GM19099 (cell line): ENCODE results near the gene IFT88.

ENCODE experiments used
- POLR2A ChIP-seq: IDR thresholded peaks from 3 replicates; pipeline ENCODE4 v1.6.1; 2011; ENCODE audit warnings: low read depth; ENCODE audit not compliant: insufficient read length; ENCODE audit errors: extremely low read depth

IFT88 gene

DNA sequence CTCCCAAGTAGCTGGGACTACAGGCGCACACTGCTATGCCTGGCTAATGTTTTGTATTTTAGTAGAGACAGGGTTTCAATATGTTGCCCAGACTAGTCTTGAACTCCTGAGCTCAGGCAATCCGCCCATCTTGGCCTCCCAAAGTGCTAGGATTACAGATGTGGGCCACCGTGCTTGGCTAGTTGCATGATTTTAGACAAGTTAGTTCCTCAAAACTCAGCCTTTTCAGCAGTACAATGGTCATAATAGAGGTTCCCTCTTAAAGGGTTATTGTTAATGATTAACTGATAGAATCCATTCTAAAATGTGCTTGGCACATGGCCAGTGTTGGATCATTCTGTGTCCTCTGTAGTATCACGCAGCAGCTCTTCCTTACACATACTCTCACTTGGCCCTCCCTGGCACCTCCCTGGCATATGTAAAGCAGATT is 19.5 kb upstream of the IFT88 start:
- TF ChIP-seq POLR2A = no peak

DNA sequence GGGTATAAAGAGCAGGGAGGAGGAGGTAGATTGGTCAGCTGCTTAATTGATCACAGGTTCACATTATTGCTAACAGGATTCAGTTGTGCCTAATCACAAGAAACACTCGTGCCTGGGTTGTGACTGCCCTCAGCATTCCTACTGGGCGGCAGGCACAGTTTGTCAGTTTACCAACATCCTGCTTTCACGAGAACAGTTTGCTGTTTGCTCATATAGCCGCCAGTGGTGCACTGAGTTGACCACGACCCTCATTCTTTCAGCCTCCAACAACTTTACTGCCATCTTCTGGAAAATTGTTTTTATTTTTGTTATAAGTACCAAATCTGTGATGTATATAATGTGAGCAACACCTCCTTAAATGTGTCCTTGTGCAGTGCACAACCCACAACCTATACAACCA is 16.2 kb upstream of the IFT88 start:
- no peak for TF ChIP-seq POLR2A

DNA sequence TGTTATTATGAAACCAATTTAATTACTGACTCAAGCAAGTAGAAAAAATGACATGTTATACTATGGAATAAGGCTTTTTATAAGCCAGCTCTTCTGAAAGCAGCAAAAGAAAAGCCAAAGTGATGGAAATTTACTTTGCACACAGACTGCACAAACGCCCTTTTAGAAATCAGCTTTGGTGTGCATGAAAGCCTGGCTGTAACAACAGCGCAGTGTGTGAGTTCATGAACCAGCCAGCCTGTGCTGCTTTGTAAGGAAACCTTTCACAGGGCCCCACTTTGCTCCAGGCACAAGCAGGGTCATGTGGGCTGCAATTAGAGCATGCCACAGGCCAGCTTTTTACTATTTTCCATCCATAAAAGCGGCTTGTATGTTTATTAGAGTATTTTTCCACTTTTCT is 13.6 kb upstream of the IFT88 start:
- TF ChIP-seq POLR2A = no peak

DNA sequence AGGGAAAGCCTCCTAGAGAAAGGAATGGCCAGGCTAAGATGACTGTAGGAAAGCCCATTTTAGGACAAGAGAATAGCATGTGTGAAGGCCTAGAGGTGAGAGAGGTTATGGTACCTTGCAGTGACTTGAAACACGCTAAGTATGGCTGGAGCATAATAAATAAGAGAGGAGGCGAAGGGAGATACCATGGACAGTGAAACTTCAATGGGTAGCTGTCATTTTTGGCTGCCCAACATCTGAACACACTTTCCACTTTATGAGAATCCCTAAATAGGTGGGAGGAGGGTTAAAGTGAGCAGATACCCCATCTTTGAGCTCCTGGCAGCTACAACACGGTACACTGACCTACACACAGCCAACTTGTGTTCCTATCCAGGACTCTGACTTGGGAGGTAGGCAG is 8.0 kb upstream of the IFT88 start:
- TF ChIP-seq POLR2A = no peak

DNA sequence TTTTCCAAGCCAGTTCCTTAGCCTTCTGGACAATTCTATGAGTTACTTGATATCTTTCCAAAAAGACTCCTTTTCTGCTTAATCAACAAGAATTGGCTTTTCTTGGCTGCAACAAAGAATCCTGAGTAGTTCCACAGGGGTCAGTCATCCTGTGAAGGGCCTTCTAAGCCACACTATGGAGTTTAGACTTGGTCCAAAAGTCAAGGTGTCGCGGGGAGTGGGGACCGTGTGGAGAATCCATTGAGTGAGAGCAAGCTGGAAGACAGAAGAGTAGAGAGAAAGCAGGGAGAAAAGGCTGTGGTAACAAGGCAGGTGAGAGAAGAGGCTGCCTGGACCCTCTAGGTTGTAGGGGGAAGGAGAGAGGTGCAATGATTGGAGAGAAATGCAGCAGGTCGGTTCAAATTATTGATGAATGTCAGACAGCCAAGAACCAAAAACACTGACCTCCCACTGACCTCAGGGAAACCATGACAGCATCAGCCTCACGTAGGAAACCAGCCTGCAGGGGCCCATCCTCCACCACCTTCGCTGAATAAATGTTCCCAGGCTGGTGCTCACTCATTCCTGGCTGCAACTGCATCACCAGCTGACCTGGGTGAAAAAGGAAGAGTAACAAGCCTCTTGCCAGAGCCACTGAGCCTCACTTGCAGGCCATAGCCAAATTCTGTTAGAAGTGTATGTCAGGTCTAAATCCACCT is 7.1 kb upstream of the IFT88 start:
- TF ChIP-seq POLR2A = no peak

DNA sequence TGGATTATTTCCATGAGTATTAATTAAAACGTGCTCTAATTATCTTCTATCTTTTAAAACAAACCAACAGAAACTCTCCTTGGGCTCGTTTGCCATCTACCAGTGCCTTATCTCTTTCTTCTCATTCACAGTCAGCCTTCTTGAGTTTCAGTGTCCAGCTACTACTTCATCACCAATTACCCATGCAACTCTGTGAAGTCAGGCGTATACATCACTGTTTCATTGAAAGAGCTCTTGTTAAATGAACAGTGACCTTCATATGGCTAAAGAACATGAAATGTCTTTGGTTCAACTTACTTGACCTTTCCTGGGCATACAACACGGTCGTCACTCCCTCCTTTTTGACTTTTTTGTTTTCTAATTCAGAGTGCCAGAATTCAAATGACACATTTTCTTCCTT is 5.2 kb upstream of the IFT88 start:
- TF ChIP-seq POLR2A = no peak

DNA sequence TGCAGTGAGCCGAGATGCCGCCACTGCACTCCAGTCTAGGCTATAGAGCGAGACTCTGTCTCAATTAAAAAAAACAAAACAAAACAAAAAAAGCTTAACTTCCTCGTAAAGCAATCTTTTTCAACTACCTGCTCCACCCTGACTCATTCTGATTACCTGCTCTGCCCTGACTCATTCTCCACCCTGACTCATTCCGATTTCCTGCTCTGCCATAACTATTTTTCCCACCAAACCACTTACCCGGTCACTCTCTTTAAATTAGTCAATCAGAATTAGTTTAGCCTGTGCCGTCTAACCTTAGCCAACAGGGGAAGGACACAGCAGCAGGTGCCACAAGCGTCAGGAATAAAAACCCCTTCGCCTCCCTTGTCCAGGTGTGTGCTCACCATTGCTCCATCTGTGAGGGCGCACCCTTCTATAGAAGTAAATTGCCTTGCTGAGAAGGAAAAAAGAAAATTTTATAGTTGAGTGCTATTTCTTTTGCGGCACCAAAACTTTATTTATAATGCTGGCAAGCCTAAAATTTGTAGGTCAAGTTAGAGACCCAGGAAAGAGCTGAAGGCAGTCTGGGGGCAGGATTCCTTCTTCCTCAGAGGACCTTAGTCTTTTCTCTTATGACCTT is 1.7 kb upstream of the IFT88 start:
- TF ChIP-seq POLR2A = no peak

DNA sequence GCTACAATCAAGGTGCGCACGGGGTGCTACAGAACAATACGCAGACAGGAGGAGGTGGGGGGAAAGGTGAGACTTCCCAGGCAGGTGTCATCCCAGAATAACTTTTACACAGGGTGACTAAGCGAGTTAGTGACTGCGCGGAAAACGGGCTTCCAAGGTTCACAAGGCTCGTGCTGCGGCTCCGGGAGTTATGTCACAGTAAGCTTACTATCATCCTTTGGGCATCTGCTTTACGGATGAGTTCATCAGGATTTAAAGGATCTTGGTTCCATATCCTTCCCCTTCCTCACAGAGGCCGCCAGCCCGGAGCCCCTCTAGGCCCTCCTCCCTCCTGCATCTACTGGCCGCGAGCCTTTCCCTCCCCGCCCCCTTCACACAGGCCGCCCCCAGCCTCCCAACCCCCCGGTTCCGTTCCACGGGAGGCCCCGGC is 474 bp upstream of the IFT88 start:
- no peak for TF ChIP-seq POLR2A

DNA sequence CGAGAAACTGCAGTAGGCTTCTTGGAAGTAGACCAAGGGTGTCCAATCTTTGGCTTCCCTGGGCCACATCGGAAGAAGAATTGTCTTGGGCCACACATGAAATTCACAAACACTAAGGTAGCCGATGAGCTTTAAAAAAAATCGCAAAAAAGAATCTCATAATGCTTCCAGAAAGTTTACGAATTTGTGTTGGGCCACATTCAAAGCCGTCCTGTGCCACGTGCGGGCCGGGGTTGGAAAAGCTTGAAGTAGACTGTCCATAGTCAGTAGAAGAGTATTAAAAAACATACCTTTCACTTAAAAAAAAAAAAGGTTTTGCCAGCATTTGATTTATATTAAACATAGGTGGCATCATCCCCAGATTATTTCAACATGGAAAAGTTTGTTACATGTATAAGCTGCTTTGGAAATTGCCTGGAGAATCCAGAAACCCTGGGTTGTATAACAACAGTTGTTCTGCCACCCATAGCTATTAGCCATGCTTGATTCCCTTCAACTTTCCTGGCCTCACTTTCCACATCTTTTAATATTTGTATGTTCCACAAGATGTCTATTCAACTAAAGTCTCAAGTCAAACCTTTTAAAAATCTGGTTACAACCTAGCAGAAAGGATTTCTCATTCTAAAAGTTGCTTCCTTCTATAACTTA is 1.0 kb downstream of the IFT88 start:
- TF ChIP-seq POLR2A = no peak

DNA sequence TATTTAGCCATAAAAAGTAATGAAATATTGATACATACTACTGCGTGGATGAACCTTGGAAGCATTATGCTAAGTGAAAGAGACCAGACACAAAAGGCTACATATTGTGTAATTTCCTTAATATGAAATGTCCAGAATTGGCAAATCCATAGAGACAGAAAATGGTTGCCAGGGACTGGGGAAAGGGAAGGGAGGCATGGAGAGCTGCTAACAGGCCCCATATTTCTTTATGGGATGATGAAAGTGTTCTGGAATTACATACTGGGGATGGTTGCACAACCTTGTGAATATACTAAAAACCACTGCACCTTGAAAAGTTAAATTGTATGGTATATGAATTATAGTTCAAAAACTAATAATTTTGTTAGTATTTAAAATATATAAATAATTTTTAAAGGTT is 3.6 kb downstream of the IFT88 start:
- no peak for TF ChIP-seq POLR2A

DNA sequence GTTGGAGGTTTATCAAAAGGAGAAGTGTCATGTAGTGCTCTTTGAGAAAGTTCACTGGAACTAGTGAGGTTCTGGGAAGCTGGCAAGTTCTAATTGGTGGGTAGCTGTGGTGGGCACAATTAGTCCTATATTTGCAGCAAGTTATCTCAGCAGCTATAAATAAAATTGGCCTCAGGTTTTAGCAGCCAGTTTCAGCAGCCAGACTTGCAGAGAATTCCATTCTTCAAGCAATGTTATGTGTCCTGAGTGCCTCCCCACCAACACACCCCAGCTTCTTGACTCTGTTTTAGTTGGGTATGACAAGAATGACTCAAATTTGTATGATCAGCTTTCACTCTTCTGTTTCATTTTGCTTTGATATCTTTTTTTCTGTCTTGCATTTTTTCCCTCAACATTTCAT is 4.7 kb downstream of the IFT88 start:
- TF ChIP-seq POLR2A = no peak

DNA sequence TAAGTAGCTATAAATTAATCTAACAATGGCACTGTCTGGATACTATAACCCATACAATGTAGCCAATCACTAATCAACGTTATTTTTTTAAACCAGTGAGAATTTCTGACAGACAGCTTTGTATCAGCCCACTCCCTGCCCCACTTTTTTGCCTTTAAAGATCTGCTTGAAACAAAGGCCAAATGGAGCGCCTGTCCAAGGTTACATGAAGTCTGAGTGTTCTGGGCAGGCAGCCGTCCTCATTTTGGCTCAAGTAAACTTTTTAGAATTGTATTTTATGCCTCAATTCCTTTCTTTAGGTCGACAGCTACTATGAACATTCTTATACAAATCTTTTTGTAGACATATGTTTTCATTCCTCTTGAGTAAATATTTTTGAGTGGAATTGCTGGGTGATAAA is 6.2 kb downstream of the IFT88 start:
- no peak for TF ChIP-seq POLR2A

DNA sequence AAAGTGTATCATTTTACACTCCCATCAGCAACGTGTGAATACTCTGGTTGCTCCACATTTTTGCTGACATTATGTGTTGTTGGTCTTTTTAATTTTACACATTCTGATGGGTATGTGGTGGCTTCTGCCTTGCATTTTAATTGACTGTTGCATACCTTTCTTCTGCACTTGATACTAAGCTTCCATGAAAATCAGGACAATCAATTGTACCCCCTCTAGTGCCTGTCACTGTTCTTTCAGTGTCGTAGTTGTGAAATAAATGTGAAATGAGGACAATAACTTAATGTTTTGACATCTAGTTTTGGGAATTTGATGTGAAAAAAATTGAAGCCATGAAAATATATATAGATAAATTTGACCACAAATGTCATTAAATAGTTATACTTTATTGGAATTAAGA is 6.7 kb downstream of the IFT88 start:
- TF ChIP-seq POLR2A = no peak

DNA sequence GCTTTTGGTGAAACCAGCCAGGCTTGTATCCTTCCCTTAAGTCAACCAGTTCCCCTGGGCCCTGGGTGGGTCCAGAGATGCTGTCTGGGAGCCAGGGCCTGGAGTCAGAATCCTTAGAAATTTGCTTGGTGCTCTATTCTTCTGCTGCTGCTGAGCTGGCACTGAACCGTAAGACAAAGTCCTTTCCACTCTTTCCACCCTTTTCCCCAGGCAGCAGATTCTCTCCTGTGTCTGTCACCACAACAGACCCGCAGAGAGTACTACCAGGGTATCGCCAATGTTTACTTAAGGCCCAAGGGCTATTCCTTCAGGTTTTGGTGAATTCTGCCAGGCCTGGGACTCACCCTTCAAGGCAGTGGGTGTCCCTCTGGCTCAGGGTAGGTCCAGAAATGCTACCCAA is 12.2 kb downstream of the IFT88 start:
- no peak for TF ChIP-seq POLR2A

DNA sequence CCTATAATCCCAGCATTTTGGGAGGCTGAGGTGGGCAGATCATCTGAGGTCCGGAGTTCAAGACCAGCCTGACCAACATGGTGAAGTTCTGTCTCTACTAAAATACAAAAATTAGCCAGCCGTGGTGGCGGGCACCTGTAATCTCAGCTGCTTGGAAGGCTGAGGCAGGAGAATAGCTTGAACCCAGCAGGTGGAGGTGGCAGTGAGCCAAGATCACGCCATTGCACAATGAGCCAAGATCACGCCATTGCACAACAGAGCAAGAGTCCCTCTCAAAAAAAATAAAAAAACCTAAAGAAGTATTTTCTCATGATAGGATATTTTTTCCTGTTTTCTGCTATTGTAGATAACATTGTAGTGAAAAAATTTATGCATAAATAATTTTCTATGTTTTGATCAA is 13.3 kb downstream of the IFT88 start:
- TF ChIP-seq POLR2A = no peak

DNA sequence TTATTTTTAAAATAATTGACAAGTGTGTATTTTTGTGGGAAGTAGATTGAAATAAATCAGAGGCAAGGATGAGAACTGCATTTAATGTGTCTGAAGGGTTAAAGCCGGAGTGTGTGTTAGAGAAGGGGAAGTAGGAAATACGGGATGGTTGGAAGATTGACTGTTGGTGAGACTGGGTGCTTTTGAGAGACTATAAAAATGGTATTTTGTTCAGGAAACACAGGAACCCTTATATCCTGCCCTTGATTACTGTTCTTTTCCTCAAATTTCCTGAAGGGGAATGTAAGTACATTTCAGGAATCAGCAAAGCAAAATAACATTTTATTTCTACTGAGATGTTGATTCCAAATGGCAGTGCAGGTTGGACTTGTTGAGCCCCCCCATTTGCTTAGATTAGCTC is 15.1 kb downstream of the IFT88 start:
- TF ChIP-seq POLR2A = no peak

DNA sequence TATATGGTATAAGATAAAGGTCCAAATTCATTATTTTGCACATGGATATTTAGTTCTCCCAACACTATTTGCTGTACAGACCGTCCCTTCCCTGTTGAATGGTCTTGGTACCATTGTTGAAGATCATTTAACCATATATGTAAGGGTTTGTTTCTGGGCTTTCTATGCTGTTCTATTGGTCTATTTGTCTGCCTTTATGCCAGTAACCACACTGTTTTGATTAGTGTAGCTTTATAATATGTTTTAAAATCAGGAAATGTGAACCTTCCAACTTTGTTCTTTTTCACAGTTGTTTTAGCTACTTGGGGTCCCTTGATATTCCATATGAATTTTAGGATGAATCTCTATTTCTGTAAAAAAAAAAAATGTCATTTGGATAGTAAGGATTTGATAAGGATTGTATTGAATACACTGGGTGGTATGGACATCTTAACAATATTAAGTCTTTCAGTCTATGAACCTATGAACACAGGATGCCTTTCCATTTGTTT is 16.9 kb downstream of the IFT88 start:
- no peak for TF ChIP-seq POLR2A

DNA sequence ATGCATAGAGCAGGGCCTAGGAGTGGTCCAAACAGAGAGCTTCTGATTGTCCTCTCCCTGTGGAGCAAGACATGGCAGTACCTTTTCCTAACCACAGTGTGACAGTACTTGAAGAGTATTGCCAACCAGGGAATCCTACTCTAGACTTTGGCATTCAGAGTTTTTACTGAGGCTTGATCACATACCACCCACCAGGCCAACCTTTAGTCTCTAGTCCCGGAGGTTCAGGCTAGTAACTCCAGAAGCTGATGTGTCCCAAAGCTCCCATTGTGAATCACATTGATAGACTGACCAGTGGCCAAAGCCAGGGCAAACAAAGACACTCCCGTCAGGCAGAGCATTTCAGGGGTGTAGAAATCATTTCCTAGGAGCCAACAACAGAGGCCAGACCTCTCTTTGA is 18.4 kb downstream of the IFT88 start:
- no peak for TF ChIP-seq POLR2A
